ENCODE data around the gene RHOT2. TPM values are rescaled to one million over a fixed set of nuclear protein-coding genes. Genes with fewer than 3 reads are reported as not detected.
A peak's percentile ranks its signal among the peaks of the same experiment; 100 is the strongest.

Gene RHOT2
- total and polyA plus RNA-seq, 9 of the 15 experiments (the other 6 are each of a cell fraction or from before 2014, with no cell fraction given): 5.0 to 373 (median 112) TPM

DNA sequence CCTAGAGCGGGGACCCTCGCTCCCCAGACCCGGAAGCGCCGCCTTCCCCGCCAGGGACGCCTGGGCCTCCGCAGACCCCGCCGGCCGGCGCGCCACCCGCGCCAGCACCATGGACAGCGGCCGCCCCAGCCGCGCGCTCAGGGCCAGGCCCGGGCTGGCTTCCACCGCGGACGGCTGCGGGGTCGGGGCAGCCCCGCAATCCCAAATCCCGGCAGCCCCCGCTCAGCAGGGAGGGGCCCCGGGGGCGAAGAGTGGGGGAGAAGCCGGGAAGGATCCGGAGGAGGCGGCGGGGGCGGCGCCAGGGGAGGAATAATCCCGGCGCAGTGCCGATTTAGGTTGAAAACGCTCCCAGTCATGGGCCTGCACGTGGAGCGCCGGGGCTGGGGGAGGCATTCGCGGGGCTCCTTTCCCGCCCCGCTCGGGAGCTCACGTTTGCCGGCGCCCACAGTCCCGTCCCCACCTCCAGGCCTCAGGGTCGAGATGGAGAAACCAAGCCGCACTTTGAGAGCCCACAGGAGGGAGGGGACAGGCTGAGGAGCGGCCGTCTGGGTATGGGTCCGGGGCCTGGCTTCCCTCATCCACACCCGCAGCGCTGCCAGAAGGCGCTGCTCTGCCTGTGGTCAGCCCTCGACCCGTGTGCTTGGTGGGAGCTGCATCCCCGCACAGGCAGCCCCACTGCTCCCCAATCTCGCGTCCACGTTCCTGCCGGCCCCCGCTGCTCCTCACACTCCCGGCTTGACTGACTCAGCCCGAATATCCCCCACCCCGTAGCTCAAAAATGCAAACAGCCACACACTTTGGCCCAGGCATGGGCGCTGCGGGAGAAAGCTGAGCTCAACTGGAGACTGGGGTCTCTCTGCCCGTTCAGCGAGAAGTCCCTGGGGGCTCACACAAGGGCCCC, 33.0 kb downstream of the RHOT2 start (continued):
- TF ChIP-seq, protein P1, sequence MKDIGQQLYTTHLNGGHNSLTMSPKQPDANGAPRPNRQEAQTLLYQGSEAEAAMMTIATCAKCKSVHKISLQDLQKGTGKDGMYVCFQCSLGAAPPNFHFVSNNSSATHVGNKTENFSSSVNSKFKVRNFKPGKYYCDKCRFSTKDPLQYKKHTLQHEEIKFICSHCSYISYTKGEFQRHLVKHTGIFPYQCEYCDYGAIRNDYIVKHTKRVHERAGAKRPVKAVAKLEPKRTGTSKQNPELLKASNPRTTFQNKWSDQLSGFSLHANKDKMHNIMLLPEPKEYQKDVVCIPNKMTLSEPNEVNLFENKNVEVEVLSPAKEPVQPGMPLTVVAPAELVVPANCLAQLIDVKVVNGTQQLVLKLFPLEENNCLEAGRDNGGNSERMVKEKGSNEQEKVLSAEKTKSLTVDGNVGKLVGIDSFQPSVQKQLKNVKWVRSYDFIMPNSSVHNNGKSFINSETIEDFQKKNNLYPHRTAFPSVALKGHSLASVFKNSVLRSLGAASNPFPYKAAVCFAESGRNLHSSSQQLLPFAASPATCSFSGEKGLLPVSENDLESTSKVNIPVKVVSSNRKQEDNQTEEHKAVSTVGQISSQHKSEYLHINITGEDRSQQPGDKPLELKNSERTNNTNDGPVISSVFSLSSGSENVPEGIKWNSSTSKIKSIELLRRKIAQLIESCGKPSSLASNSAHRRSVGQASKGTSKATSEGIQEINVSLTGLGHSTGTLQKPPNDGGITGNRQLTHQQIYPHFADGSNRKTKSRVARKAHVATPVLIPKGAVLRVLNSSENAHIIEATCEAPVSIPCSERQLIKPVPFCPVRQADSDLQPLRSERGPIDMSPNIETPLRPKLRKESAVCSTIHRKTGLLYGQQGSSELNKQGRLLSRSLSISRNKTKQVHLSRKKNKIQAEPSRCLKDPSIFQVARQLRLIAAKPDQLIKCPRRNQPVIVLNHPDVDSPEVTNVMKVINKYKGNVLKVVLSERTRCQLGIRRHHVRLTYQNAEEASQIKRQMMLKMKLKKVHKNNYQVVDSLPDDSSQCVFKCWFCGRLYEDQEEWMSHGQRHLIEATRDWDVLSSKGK (CRISPR knock-in tag; IDR thresholded peaks at IDR 0.05): no peak
- no peak for TF ChIP-seq CC2D1A (IDR thresholded peaks at IDR 0.05)
- no peak for TF ChIP-seq BDP1 (IDR thresholded peaks at IDR 0.05; ENCODE audit: insufficient read depth, insufficient read length)
- no peak for TF ChIP-seq RBFOX2 (IDR thresholded peaks at IDR 0.05; ENCODE audit: low read depth, low read length)
- TF ChIP-seq YY1 (IDR thresholded peaks at IDR 0.05; ENCODE audit: borderline replicate concordance in 1 of 3, control insufficient read depth in 1 of 3, extremely low read depth in 1 of 3, insufficient read depth in 3 of 3, insufficient read length in 1 of 3, insufficient replicate concordance in 2 of 3, low read depth in 1 of 3, low read length in 2 of 3): no peak
- no peak for TF ChIP-seq ZNF24 (IDR thresholded peaks at IDR 0.05)
- TF ChIP-seq ZNF764 (CRISPR knock-in tag; IDR thresholded peaks at IDR 0.05; ENCODE audit: low read depth): no peak
- TF ChIP-seq, protein P2, sequence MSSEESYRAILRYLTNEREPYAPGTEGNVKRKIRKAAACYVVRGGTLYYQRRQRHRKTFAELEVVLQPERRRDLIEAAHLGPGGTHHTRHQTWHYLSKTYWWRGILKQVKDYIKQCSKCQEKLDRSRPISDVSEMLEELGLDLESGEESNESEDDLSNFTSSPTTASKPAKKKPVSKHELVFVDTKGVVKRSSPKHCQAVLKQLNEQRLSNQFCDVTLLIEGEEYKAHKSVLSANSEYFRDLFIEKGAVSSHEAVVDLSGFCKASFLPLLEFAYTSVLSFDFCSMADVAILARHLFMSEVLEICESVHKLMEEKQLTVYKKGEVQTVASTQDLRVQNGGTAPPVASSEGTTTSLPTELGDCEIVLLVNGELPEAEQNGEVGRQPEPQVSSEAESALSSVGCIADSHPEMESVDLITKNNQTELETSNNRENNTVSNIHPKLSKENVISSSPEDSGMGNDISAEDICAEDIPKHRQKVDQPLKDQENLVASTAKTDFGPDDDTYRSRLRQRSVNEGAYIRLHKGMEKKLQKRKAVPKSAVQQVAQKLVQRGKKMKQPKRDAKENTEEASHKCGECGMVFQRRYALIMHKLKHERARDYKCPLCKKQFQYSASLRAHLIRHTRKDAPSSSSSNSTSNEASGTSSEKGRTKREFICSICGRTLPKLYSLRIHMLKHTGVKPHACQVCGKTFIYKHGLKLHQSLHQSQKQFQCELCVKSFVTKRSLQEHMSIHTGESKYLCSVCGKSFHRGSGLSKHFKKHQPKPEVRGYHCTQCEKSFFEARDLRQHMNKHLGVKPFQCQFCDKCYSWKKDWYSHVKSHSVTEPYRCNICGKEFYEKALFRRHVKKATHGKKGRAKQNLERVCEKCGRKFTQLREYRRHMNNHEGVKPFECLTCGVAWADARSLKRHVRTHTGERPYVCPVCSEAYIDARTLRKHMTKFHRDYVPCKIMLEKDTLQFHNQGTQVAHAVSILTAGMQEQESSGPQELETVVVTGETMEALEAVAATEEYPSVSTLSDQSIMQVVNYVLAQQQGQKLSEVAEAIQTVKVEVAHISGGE (CRISPR knock-in tag; IDR thresholded peaks at IDR 0.05): no peak
- no peak for TF ChIP-seq CEBPZ (IDR thresholded peaks at IDR 0.05; ENCODE audit: borderline replicate concordance, low read depth, low read length)
- TF ChIP-seq, protein P3, sequence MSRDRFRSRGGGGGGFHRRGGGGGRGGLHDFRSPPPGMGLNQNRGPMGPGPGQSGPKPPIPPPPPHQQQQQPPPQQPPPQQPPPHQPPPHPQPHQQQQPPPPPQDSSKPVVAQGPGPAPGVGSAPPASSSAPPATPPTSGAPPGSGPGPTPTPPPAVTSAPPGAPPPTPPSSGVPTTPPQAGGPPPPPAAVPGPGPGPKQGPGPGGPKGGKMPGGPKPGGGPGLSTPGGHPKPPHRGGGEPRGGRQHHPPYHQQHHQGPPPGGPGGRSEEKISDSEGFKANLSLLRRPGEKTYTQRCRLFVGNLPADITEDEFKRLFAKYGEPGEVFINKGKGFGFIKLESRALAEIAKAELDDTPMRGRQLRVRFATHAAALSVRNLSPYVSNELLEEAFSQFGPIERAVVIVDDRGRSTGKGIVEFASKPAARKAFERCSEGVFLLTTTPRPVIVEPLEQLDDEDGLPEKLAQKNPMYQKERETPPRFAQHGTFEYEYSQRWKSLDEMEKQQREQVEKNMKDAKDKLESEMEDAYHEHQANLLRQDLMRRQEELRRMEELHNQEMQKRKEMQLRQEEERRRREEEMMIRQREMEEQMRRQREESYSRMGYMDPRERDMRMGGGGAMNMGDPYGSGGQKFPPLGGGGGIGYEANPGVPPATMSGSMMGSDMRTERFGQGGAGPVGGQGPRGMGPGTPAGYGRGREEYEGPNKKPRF (IDR thresholded peaks at IDR 0.05; ENCODE audit: low read depth, low read length): no peak
- no peak for TF ChIP-seq HDAC3 (IDR thresholded peaks at IDR 0.05; ENCODE audit: borderline replicate concordance, partially characterized antibody)
- peak; percentile 71; the same call in 1 of the 2 replicates for TF ChIP-seq RB1 (IDR thresholded peaks at IDR 0.05; ENCODE audit: low read depth)

All from K562 (cell line).